Measurements from ENCODE around the gene SIX5. TPM values are rescaled to one million over a fixed set of nuclear protein-coding genes. Genes with fewer than 3 reads are reported as not detected.
"Not testable (repeated sequence)": the region's sequence is repeated elsewhere in the genome, so short reads cannot be mapped to it uniquely, and the experiment has no call there.

SIX5 gene
- total RNA-seq, 2 experiments from 2014 or later: 9.4 to 15.2 TPM

DNA sequence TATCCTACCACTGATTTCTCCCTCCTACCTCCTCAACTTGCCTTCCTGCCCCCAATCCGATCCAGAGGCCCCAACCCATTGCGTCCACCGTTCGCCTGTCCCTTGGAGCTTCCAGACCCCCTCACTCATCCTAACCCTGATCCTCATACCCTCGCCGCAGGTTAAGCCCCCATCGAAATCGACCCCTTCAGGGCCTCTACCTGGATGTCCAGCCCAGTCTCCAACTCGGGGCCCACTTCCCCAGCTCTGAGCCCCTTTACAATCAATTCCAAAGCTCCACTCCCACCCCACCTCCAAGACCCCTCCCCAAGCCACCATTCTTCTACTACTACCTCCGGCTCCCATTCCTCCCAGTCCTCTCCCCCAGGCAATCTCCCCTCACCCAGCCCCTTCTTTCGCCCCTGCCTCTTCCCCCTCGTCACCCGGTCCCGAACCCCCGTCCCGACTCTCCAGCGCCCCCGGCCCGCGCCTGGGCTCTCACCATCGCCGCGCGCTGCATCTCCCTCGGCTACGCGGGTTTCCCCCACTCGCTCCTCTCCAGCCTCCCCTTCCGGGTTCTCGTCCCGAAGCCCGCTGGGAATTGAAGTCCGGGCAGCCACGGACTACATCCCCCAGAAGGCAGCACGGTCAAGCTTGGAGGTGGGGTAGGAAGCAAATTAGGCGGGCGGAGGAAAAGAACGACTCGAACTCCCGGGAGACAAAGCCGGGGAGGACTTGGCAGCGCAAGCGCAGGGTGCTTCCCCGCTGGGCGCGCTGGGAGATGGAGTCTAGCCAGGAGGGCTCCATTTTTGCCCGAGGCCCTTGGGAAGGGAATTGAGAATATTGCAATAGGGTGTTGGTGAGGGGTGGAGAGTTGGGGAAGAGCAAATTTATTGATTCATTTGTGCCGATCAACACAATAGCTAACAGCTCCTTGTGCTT lies 38.4 kb downstream of the SIX5 start, which contains the start of gene FBXO46:
Gene FBXO46 (minus strand): TSS at position 529 of the 921 bp plus-strand sequence. CDS start 17,401 bp downstream, outside the sequence.
- DNase-seq (ENCODE audit: low spot score): peak; percentile 99
- Histone ChIP-seq H3K4me3 (ENCODE audit: low read depth, low read length, poor library complexity, severe bottlenecking) (peak within 1 kb of the TSS; percentile 97), H3K36me3 (ENCODE audit: insufficient read depth, low read length) (no peaks in the 10 kb centered on the region), H3K79me2 (ENCODE audit: insufficient read depth, low read depth, low read length) (peaks cover 27% of the 10 kb centered on the region; the same call in 1 of the 2 replicates), H3K9me3 (ENCODE audit: low read length) (no peaks in the 10 kb centered on the region), H2AFZ (ENCODE audit: low read length) (peak within 1 kb of the TSS; percentile 94; the same call in 1 of the 2 replicates), H3K9me2 (ENCODE audit: insufficient read depth, low read length) (no peaks in the 10 kb centered on the region), H3K27ac (ENCODE audit: low read depth, low read length, poor library complexity, severe bottlenecking) (peak within 1 kb of the TSS; percentile 36), H3K4me2 (ENCODE audit: low read length) (peak within 1 kb of the TSS; percentile 85), H4K20me1 (ENCODE audit: insufficient read depth, low read length) (no peaks in the 10 kb centered on the region), H3K4me1 (ENCODE audit: insufficient read depth, low read length, poor library complexity, severe bottlenecking) (peaks cover 11% of the 10 kb centered on the region)
- intact Hi-C loops (cut with micrococcal nuclease; ENCODE audit: unreplicated experiment): no loop called here
- ChIA-PET POLR2A (interaction anchor here (0.6 to 2.2 kb wide), 5 partner anchors 13 to 195 kb away, joined by 3 to 13 read pairs (median 5); no protein-coding TSS in a partner anchor), CTCF (ENCODE audit: unreplicated experiment) (interaction anchor here (0.6 kb wide), 3 partner anchors 37 to 40 kb away, joined by 3 to 5 read pairs (median 4); partner anchors contain the start of gene SIX5)
- BruUV-seq (replicated peaks): no TSS peak
- TF ChIP-seq, protein P1, sequence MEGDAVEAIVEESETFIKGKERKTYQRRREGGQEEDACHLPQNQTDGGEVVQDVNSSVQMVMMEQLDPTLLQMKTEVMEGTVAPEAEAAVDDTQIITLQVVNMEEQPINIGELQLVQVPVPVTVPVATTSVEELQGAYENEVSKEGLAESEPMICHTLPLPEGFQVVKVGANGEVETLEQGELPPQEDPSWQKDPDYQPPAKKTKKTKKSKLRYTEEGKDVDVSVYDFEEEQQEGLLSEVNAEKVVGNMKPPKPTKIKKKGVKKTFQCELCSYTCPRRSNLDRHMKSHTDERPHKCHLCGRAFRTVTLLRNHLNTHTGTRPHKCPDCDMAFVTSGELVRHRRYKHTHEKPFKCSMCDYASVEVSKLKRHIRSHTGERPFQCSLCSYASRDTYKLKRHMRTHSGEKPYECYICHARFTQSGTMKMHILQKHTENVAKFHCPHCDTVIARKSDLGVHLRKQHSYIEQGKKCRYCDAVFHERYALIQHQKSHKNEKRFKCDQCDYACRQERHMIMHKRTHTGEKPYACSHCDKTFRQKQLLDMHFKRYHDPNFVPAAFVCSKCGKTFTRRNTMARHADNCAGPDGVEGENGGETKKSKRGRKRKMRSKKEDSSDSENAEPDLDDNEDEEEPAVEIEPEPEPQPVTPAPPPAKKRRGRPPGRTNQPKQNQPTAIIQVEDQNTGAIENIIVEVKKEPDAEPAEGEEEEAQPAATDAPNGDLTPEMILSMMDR (conservative IDR thresholded peaks at IDR 0.05; ENCODE audit: low read length): peak; percentile 68
- no peak for TF ChIP-seq EZH2phosphoT487 (IDR thresholded peaks at IDR 0.05; ENCODE audit: borderline replicate concordance, low read depth, low read length)

DNA sequence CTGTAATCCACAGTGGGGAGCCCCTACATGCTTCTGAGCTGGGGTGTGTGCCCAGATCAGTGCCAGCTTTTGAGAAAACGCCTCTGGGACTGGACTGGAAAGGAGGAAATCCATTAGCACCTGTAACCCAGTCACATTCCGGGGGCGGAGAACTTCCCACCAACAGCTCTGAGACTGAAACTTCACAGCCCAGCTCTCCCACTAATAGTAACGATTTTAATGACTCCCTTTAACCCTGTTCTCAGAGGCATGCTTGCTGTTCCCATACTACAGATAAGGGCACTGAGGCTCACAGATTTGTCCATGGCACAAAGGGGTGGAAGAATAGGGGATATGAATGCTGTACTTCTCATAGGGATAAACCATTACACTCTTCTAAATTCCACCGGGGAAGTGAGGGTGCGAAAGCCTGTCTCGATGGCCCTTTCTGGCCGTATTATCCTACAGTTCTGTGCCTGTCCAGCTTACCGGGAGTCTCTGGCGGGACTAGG lies 39.2 kb downstream of the SIX5 start:
- BruUV-seq (replicated peaks): TSS peak; percentile 66
- intact Hi-C loops (cut with micrococcal nuclease; ENCODE audit: unreplicated experiment): no loop called here

DNA sequence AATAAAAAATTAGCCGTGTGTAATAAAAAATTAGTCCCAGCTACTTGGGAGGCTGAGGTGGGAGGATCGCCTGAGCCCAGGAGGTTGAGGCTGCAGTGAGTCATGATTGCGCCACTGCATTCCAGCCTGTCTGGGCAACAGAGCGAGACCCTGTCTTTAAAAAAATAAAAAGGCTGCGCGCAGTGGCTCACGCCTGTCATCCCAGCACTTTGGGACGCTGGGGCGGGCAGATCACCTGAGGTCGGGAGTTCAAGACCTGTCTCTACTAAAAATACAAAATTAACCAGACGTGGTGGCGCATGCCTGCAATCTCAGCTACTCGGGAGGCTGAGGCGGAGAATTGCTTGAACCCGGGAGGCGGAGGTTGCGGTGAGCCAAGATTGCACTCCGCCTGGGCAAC lies 40.4 kb downstream of the SIX5 start:
- H3K9me3 ChIP-seq (ENCODE audit: low read length); H2AFZ ChIP-seq (ENCODE audit: low read length); CTCF ChIA-PET (ENCODE audit: unreplicated experiment); H4K20me1 ChIP-seq (ENCODE audit: insufficient read depth, low read length); DNase-seq (ENCODE audit: low spot score); H3K36me3 ChIP-seq (ENCODE audit: insufficient read depth, low read length); H3K4me2 ChIP-seq (ENCODE audit: low read length); intact Hi-C loops (cut with micrococcal nuclease; ENCODE audit: unreplicated experiment); H3K27ac ChIP-seq (ENCODE audit: low read depth, low read length, poor library complexity, severe bottlenecking); BruUV-seq (replicated peaks); POLR2A ChIA-PET; H3K4me3 ChIP-seq (ENCODE audit: low read depth, low read length, poor library complexity, severe bottlenecking); H3K9me2 ChIP-seq (ENCODE audit: insufficient read depth, low read length): not testable (repeated sequence)
- Histone ChIP-seq H3K4me1 (ENCODE audit: insufficient read depth, low read length, poor library complexity, severe bottlenecking) (peaks cover 11% of the 10 kb centered on the region), H3K79me2 (ENCODE audit: insufficient read depth, low read depth, low read length) (peaks cover 33% of the 10 kb centered on the region; the same call in 1 of the 2 replicates)

More for the DNA sequence above, 39.2 kb downstream of the SIX5 start:
- TF ChIP-seq, protein P1 (conservative IDR thresholded peaks at IDR 0.05; ENCODE audit: low read length): no peak
- no peak for TF ChIP-seq EZH2phosphoT487 (IDR thresholded peaks at IDR 0.05; ENCODE audit: borderline replicate concordance, low read depth, low read length)
- ChIA-PET POLR2A (interaction anchor here (1.0 to 2.2 kb wide), 2 partner anchors 12 to 37 kb away, joined by 3 to 13 read pairs; no protein-coding TSS in a partner anchor), CTCF (ENCODE audit: unreplicated experiment) (interaction anchor here (0.6 kb wide), 2 partner anchors 36 to 41 kb away, joined by 3 to 5 read pairs; no protein-coding TSS in a partner anchor)
- no peaks in the 10 kb centered on the region for H3K9me3 ChIP-seq (ENCODE audit: low read length)
- H3K4me1 ChIP-seq (ENCODE audit: insufficient read depth, low read length, poor library complexity, severe bottlenecking): peaks cover 11% of the 10 kb centered on the region
- peaks cover 33% of the 10 kb centered on the region; the same call in 1 of the 2 replicates for H3K79me2 ChIP-seq (ENCODE audit: insufficient read depth, low read depth, low read length)
- peak overlapping the region; percentile 36 for H3K27ac ChIP-seq (ENCODE audit: low read depth, low read length, poor library complexity, severe bottlenecking)
- peak overlapping the region; percentile 85 for H3K4me2 ChIP-seq (ENCODE audit: low read length)
- no peak for DNase-seq (ENCODE audit: low spot score)
- no peaks in the 10 kb centered on the region for H3K36me3 ChIP-seq (ENCODE audit: insufficient read depth, low read length)
- peak overlapping the region; percentile 97 for H3K4me3 ChIP-seq (ENCODE audit: low read depth, low read length, poor library complexity, severe bottlenecking)
- H3K9me2 ChIP-seq (ENCODE audit: insufficient read depth, low read length): no peaks in the 10 kb centered on the region
- H2AFZ ChIP-seq (ENCODE audit: low read length): no peak overlapping the region; the same call in 1 of the 2 replicates
- no peaks in the 10 kb centered on the region for H4K20me1 ChIP-seq (ENCODE audit: insufficient read depth, low read length)

DNA sequence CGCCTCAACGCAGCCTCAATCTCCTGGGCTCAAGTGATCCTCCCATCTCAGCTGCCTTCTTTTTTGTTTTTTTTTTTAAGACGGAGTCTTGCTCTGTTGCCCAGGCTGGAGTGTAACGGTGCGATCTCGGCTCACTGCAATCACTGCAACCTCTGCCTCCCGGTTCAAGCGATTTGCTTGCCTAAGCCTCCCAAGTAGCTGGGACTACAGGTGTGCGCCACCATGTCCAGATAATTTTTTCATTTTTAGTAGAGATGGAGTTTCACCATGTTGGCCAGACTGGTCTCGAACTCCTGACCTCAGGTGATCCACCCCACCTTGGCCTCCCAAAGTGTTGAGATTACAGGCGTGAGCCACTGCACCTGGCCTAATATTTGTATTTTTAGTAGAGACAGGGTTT lies 49.0 kb downstream of the SIX5 start:
- H3K4me3 ChIP-seq (ENCODE audit: low read depth, low read length, poor library complexity, severe bottlenecking); H3K27ac ChIP-seq (ENCODE audit: low read depth, low read length, poor library complexity, severe bottlenecking); H2AFZ ChIP-seq (ENCODE audit: low read length); H3K4me2 ChIP-seq (ENCODE audit: low read length); intact Hi-C loops (cut with micrococcal nuclease; ENCODE audit: unreplicated experiment); BruUV-seq (replicated peaks); H3K9me2 ChIP-seq (ENCODE audit: insufficient read depth, low read length); CTCF ChIA-PET (ENCODE audit: unreplicated experiment); H4K20me1 ChIP-seq (ENCODE audit: insufficient read depth, low read length); DNase-seq (ENCODE audit: low spot score); H3K9me3 ChIP-seq (ENCODE audit: low read length): not testable (repeated sequence)
- POLR2A ChIA-PET: interaction anchor here (0.6 to 0.7 kb wide), 3 partner anchors 13 to 253 kb away, joined by 3 to 5 read pairs (median 3); no protein-coding TSS in a partner anchor
- Histone ChIP-seq H3K36me3 (ENCODE audit: insufficient read depth, low read length) (peaks cover 34% of the 10 kb centered on the region), H3K79me2 (ENCODE audit: insufficient read depth, low read depth, low read length) (peaks cover 30% of the 10 kb centered on the region), H3K4me1 (ENCODE audit: insufficient read depth, low read length, poor library complexity, severe bottlenecking) (peaks cover 25% of the 10 kb centered on the region)
